Stimulated activated CD4-positive, alpha-beta T cell treated with anti-CD3 and anti-CD28 coated beads, Interleukin-2, amount 100 ng/mL, for 48 hours (primary cell): ENCODE results near the gene ZFPM1.

Experiments
- DNase-seq, 2 donors: peaks; one replicate each; pipeline ENCODE4 v3.0.0-alpha.2; 2020

Gene ZFPM1

GRCh38 chr16:88580371-88580770 lies 127.3 kb downstream of the ZFPM1 start:
- no peak for DNase-seq

- no peak for DNase-seq
These were observed 128.0 kb downstream of the ZFPM1 start for GRCh38 chr16:88581033-88581432.

DNA sequence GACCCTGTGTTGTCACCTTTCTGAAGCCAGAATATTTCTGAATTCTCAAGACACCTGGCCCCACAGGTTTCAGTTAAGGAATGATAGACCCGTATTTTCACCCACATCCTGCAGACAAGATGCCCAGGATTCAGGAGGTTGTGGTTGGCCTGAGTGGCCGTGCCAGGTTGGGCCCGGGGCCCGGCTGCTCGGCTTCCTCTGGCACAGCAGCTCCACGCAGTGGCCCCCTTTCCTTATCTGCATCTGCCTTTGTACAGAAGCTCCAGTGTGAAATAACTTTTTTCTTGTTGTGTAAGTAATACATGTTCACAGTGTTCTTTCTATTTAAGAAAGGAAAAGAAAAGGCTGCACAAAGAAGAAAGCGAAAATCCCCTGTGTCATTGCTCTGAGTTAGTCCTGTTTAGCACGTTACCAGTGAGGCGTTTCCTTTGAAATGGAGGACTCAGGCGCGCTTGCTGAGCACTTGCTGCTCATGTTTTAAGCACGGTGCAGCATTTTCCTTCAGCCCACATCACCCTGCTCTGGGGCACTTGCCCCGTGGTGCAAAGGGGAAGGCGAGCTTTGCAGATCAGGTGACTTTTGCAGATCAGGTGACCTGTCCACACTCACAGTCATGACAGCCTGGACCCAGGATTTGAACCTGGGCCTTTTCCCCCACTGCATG lies 130.0 kb downstream of the ZFPM1 start:
- no peak for DNase-seq

GRCh38 chr16:88584676-88585075 lies 131.6 kb downstream of the ZFPM1 start:
- no peak for DNase-seq

GRCh38 chr16:88585269-88585668 lies 132.2 kb downstream of the ZFPM1 start:
- DNase-seq = no peak

- DNase-seq = no peak
These were observed 133.0 kb downstream of the ZFPM1 start for GRCh38 chr16:88585927-88586581.
